ENCODE results near the gene EML4. TPM values are rescaled to one million over a fixed set of nuclear protein-coding genes. Genes with fewer than 3 reads are reported as not detected.
A peak's percentile ranks its signal among the peaks of the same experiment; 100 is the strongest.

Gene EML4
- total RNA-seq, 1 experiment from 2014 or later: 36.8 TPM

DNA sequence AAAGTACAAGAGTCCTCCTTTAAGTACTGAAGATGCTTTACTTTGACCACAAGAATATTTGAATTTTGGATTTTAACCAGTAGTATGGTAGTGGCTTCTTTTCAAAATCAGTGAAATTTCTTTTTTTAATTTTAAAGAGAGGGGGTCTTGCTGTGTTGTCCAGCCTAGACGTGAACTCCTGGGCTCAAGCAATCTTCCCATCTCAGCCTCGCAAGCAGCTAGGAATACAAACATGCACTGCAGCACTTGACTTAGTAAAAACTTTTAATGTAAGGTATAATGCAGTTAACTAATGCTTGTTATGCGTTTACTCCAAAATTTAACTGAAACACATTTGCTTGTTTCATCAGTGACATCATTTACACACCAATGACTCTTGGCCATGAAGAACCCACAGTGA is 49.6 kb downstream of the EML4 start:
- DNase-seq (ENCODE audit: low read depth): no peak

DNA sequence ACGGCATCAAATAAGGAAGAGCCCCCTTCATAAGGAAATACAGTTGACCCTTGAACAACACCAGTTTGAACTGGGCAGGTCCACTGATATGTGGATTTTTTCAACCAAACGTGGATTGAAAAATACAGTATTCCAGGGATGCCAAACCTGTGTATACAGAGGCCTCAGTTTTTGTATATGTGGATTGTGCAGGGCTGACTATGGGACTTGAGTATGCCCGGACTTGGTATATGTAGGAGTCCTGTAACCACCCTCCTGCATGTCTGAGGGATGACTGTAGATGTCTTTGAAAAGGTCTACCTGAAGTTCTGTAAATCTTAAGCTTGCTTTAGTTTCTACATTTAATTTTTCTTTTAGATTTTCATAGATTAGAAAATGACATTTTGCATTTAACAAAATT is 50.0 kb downstream of the EML4 start:
- no peak for DNase-seq (ENCODE audit: low read depth)

DNA sequence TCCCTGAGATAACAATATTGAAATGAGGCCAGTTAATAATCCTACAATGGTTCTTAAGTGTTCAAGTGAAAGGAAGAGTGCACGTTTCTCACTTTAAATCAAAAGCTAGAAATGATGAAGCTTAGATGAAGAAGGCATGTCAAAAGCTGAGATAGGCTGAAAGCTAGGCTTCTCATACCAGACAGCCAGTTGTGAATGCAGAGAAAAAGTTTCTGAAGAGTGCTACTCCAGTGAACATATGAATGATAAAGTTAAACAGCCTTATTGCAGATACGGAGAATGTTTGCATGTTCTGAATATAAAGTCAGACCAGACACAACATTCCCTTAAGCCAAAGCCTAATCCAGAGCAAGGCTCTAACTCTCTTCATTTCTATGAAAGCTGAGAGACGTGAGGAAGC is 51.4 kb downstream of the EML4 start:
- DNase-seq (ENCODE audit: low read depth): no peak

DNA sequence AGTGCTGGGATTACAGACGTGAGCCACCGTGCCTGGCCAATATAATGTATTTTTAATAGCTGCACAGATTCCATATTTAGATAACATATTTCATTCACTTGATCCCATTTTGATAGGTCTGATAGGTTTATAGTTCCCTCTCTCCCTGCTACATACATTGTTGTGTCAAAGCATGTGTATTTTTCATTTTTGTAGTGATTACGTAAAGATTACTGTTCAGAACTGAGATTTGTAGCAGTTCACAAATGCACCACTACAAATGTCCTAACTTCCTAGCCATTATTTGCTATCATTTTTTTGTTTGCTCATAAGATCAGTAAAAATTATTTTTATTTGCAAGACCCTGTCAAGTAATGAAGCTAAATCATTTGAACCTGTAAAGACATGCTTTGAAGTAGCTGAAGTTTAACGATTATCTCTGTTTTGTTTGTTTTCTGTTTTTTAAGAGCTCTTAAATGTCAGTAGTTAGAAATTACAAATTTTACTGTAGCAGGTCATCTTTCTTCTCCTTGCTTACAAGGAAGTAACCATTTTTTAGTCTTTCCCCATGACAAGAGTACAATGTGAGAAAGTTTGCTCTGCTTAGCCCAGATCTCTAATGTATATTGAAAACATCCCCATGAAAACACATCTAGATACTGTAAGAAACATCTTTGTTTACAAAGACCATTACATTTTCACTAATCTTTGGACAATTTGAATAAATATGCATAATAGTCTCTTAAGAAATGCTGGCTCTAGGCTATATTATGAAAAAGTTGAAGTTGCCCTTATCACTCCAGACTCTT is 54.1 kb downstream of the EML4 start:
- no peak for DNase-seq (ENCODE audit: low read depth)

DNA sequence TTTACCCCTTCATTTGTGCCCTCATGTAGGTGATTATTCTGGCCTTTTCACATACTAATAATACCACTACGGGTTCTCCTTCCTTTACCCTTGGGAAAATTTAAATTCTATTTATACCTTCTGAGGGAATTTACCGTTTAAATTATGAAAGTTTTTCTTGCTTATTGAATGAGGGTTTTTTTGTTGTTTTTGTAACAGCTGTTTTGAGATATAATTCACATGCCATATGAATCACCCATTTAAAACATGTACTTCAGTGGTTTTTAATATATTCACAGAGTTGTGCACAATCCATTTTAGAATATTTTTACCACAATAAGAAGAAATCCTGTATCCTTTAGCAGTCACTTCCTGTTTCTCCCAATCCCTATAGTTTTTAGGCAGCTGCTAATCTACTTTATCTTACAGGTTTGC is 54.7 kb downstream of the EML4 start:
- DNase-seq (ENCODE audit: low read depth): no peak

DNA sequence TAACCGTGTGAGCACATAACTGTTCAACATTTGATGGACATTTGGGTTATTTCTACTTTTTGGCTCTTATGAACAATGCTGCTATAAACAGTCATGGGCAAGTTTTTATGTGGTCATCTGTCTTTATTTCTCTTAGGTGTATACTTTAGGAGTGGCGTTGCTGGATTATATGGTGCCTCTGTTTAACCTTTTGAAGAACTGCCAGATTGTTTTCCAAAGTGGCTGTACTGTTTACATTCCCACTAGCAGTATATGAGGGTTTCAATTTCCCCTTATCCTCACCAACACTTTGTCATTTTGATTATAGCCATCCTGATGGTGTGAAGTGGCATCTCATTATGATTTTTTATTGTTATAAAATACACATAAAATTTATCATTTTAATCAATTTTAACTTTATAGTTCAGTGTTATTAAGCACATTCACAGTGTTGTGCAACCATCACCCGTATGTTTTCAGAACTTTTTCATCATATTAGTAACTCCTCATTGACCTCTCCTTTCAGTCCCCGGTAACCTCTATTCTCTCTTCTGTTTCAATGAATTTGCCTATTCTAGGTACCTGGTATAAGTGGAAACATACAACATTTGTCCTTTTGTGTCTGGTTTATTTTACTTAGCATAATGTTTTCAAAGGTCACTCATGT is 55.4 kb downstream of the EML4 start:
- DNase-seq (ENCODE audit: low read depth): no peak

DNA sequence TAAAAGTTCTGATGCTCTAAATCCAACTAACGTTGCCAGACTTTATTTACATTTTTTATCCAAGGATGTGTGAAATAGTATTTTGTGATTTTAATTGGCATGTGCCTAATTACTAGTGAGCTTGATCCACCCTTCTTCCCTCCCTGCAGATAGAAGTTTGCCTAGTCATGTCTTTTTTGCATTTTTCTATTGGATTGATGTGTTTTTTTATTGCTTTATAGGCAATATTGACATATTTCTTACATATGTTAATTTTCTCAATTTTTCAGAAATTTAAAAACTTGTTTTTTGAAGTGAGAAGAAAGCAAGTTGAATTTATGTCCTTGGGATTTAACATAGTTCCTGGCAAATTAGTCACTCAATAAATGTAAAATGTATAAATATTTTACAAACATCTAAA is 56.4 kb downstream of the EML4 start:
- DNase-seq (ENCODE audit: low read depth): no peak

DNA sequence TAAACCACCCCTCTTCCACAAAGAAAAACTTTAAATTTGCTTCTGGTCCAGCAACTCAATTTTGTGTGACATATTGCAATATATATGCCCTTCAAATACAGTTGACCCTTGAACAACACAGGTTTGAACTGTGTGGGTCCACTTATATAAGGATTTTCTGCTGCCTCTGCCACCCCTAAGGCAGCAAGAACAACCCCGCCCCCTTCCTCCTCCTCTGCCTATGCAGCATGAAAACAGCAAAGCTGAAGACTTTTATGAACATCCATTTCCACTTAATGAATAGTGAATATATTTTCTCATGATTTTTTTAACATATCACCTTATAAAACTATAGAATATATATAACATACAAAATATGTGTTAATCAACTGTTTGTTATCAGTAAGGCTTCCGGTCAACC is 58.3 kb downstream of the EML4 start:
- DNase-seq (ENCODE audit: low read depth): no peak

DNA sequence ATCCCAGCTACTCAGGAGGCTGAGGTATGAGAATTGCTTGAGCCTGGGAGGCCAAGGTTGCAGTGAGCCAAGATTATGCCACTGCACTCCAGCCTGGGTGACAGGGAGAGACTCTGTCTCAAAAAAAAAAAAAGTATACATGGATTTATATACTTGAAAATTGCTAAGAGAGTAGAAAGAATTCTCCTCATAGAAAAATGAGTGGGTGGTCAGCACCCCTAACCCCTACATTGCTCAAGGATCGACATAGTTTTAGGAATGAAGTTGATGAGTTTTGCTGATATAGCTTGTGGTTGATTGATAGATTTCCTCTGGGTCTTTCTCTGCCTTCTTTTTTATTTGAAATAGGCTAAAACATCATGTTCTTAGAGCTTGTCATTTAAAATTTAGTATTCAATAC is 58.9 kb downstream of the EML4 start:
- DNase-seq (ENCODE audit: low read depth): no peak

DNA sequence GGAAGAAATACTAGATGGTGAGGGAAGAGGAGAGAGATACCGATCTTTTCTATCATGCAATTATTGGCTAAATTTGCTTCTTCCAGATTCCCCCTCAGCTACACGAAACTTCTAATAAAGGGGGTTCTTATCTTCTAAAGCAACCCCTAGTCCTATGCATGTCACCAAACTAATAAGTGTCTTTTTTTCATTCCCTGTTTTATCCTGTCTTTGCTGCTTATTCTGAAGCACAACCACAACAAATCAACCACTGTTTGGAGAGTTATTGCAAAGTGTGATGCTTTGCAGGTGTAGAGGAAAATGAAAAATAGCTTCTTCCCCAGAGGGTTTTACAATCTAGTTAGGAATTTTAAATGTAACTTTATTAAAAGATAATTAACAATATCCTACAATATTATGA is 60.8 kb downstream of the EML4 start:
- no peak for DNase-seq (ENCODE audit: low read depth)

DNA sequence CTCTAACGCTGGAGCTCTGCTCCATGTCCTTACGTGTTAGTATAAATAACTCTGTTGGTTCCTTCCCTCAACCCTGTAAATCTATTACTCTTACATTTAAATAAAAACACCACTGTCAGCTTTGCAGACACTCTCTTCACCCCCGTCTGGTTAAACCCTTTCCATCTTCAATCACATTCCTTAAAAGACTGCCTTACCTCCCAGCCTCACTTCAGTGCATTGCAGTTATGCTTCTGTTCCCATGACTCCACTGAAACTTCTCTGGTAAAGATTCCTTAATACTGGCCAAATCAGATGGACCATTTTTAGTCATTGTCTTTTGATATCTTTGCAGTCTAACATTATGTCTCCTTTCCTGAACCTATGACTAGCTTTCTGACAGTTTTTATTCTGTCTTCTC is 61.7 kb downstream of the EML4 start:
- DNase-seq (ENCODE audit: low read depth): no peak

DNA sequence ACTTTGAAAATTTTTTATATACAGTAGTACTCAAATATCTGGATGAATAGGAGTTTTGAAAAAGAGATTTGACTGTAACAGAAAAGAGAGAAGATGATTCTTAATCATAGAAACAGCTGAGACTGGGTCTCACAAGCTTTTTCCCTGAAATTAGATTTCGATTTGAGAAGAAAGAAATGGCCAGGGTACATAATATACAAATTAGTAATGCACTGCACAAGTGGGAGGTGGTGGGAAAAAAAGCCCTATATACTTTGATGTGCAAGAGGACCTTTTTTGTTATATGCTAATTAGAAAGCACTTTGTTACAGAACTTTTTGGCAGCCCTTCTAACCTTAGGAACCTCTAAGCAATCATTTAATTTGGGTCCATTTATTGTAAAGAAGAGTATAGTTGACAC is 62.9 kb downstream of the EML4 start:
- DNase-seq (ENCODE audit: low read depth): no peak

DNA sequence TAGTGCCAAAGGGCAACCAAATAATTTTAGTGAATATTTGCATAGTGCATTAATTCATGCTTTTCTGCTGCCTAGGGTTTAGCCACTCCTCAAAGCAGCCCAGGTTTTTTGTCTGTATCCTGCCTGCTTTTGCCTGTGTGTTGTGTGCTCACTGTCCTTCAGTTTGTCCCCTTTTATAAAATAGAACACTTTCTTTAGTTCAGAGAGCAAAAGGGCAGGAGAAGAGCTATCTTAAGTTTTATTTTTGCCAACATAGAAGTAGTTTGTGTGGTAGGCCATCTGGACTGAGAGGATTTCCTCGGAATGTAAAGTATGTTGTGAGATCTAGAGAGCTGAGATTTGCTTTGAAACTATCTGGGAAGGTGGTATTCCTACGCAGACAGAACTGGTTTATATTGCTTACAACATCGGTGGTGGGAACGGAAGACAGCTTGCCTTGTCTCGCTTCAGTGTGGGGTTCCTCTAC is 64.9 kb downstream of the EML4 start:
- no peak for DNase-seq (ENCODE audit: low read depth)

DNA sequence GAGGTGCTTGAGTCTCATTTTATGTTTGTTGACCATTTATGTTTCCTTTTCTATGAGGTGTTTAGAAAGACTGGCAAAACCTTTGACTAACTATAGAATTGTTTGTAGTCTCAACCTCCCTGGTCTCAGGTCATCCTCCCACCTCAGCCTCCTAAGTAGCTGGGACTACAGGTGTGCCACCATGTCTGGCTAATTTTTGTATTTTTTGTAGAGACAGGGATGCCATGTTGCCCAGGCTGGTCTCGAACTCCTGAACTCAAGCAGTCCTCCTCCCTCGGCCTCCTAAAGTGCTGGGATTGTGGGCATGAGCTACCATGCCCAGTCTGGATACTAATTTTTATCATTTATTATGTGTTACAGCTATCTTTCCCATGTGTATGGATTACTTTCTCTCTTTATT is 67.8 kb downstream of the EML4 start:
- DNase-seq (ENCODE audit: low read depth): no peak

DNA sequence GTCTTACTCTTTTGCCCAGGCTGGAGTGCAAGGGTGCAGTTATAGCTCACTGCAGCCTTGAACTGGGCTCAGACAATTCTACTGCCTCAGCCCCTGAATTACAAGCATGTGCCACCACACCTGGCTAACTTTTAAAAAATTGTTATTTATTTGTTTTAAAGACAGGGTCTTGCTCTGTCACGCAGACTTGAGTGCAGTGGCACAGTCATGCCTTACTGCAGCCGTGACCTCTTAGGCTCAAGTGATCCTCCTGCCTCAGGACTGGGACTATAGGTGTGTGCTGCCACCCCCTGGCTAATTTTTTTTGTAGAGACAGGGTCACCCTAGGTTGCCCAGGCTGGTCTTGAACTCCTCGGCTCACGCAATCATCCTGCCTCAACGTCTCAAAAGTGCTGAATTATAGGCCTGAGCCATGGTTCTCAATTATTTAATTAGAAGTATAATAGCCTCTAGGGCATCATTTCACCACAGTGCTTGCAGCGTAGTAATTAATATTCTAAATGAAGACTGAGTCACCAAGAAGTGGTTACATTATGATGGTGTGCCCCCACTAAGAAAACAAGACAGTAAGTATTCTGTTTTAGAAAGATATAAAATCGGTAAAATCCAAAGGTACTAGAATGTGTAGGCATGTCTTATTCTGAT is 69.6 kb downstream of the EML4 start:
- peak; percentile 27 for DNase-seq (ENCODE audit: low read depth)

DNA sequence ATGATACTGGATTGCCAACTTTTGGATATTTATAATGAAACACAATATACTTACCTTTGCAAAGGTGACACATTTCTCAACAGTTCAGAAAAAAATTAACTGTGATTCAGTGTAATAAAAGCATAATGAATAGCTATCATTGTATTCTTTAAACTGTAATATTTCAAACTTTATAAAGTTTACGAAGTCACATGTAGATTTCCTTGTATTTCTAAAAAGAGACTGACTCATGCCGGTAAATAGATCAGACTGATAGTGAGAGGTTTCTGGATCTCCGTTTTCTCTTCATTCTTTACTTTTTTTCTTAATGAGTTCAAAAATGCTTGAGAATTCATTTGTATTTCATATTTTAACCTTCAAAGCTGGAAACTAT is 70.1 kb downstream of the EML4 start:
- no peak for DNase-seq (ENCODE audit: low read depth)

DNA sequence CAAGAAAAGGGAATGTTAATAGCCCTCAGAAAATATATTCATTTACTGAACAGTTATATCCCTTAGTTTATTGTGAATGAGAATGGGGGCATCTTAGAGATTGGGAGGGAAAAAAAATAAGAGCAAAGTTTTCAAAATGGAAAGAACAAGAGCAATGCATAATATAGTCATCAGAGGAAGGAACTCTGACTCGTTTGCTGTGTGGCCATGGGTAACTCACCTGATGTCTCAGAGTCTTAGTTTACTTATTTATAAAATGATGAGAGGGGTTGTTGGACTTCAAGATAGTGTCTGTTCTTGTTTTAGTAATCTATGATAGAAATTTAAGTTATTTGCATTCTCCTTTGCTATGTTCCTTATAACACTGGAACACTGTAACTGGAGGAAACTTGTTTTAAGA is 70.7 kb downstream of the EML4 start:
- peak; percentile 24 for DNase-seq (ENCODE audit: low read depth)

DNA sequence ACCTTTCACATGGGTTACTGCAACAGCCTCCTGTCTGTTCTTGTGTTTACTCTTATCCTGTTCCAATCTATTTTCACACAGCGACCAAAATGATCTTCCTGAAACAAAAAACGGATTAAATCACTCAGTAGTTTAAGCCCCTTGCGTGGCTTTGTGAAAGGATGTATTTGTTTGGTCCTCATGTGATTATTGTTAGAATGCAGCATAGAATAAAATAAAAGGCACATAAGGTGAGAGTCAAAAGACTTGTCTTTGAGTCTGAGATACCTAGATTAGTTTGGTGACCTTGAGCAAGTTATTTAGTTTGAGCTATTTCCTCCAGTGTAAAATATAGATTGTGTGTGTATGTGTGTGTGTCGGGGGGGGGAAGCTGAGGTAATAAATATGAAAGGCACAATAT is 72.4 kb downstream of the EML4 start:
- DNase-seq (ENCODE audit: low read depth): no peak

DNA sequence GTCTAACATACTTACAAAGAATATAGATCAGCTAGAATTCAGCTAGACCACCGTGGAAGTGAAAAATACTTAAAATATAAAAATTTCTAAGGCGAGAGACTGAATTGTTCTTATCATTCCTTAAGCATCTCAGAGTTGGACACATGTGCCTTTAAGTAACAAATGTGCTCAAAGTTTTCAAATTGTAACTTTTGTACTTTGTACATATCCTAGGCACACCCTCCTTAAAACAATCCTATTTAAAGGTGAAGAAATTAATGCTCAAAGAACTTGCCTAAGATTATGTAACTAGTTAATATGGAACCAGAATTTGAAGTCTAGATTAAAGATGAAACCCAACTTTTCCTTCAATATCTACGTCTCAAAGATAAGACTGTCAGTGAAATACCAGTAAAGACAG is 74.1 kb downstream of the EML4 start:
- no peak for DNase-seq (ENCODE audit: low read depth)

DNA sequence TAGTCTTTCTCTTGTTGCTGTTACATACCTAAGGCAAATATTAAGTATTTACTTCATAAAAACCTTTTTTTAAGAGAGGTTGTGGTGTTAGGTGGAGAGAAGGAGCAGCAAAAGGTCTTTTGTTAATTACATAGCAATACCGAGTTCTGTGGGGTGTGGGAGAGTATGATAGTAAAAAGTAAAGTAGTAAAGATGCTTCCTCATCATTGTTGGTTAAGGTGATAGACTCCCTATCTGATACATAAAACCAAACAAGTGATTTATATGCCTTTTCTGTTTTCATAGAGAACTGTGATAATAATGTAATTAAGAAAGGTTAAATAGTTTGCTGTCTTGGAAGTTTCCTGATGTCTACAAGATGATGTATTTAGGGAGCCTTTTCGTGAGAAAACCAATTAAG is 75.4 kb downstream of the EML4 start:
- DNase-seq (ENCODE audit: low read depth): no peak

DNA sequence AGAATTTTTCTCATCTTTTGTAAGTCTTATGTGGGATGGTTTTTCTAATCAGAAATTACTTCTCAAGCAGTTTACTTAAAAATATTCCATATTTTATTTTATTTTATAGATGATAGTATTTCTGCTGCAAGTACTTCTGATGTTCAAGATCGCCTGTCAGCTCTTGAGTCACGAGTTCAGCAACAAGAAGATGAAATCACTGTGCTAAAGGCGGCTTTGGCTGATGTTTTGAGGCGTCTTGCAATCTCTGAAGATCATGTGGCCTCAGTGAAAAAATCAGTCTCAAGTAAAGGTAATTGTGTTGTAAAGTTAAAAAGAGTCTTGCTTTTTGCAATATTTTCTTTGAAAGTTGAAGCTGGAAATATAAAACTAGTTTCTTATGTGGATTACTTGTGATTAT is 76.2 kb downstream of the EML4 start:
- no peak for DNase-seq (ENCODE audit: low read depth)

DNA sequence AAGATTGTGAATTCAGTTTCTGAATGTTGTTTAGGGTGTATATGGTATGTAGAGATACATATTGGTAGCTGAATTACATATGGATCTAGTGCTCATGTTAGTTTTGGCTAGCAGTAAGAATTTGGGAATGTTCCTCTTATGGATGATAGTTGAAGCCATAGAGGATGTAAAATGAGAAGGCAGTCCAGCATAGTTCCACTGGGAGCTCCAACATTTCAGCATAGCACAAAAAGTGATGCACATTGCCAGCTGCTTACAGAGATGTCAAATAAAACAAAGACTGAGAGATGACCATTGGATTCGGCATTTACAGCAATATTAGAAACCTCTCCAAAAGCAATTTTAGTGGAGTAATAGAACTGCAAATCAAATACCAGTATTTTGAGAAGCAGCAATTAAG is 77.4 kb downstream of the EML4 start:
- no peak for DNase-seq (ENCODE audit: low read depth)

DNA sequence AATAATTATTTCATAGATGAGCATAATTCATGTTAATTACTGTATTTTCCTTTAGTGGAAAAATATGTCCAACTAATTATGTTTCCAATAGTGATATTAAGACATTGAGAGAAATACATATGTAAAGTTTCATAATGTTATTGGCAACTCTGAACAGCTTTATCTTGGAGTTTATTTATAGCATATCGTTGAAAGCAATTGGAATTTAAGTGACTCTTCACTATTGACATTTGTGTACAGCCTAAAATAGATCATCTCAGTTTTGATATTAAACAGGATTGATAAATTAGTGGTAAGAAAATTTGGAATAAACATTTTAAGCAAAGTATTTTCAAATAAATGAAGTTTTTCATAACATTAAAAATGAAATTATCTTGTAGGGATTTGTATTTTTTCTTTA is 79.7 kb downstream of the EML4 start:
- no peak for DNase-seq (ENCODE audit: low read depth)

Measured in HT1080 (cell line).